ENCODE data around the gene SRGAP1.

- TF ChIP-seq CTCF (IDR thresholded peaks at IDR 0.05) (no peak), POLR2A (IDR thresholded peaks at IDR 0.05) (no peak), POLR2AphosphoS5 (IDR thresholded peaks at IDR 0.05; ENCODE audit: insufficient read depth in 1 of 2, low read depth in 1 of 2) (no peak)
Measured at GRCh38 chr12:64120568-64120967, 276.1 kb downstream of the SRGAP1 start.

All from vagina (tissue), 2 donors.